Naive thymus-derived CD8-positive, alpha-beta T cell (primary cell): ENCODE measurements around the gene COBL. TPM values are rescaled to one million over a fixed set of nuclear protein-coding genes. Genes with fewer than 3 reads are reported as not detected.

Experiments
- ATAC-seq, 2 donors: fragments of 150-1000 bp; cut with Tn5 transposase in 1 of 2; sonication (Bioruptor Pico), chemical (Tn5 transposase) in 1 of 2; 1 replicate in 1 of 2; 2 replicates in 1 of 2; pipeline ENCODE4 v1.10.0; 2021; ENCODE audit warnings: mild to moderate bottlenecking in 2 of 2, moderate library complexity in 2 of 2
- POLR2A ChIA-PET: fragments of 350-600 bp; sonication (Branson Sonifier 250); formaldehyde crosslinking; loops from one replicate; lab custom pipeline; 2021; ENCODE audit warnings: antibody characterized with exemption; lab: Charles Lee
- DNase-seq, 10 donors: peaks; one replicate each; pipeline versions ENCODE4 v3.0.0 to v3.0.0-alpha.2; 2020 to 2022
- H3K27ac Mint-ChIP-seq, 10 donors: one replicate each; pipeline ENCODE4 v1.8.0; 2020 to 2022; ENCODE audit warnings: mild to moderate bottlenecking in 10 of 10, mixed read lengths in 10 of 10, moderate library complexity in 4 of 10, inconsistent platforms in 1 of 10
- H3K27me3 Mint-ChIP-seq, 5 donors: one replicate each; pipeline ENCODE4 v1.8.0; 2021 to 2022; ENCODE audit warnings: mixed read lengths in 5 of 5
- H3K36me3 Mint-ChIP-seq, 3 donors: one replicate each; pipeline ENCODE4 v1.8.0; 2020 to 2022; ENCODE audit warnings: mixed read lengths in 3 of 3, mild to moderate bottlenecking in 2 of 3, inconsistent platforms in 1 of 3
- H3K4me1 Mint-ChIP-seq, 4 donors: one replicate each; pipeline ENCODE4 v1.8.0; 2021 to 2022; ENCODE audit warnings: mixed read lengths in 4 of 4
- H3K4me3 Mint-ChIP-seq, 10 donors: one replicate each; pipeline ENCODE4 v1.8.0; 2020 to 2022; ENCODE audit warnings: mild to moderate bottlenecking in 10 of 10, mixed read lengths in 10 of 10, moderate library complexity in 6 of 10, inconsistent platforms in 1 of 10
- H3K9me3 Mint-ChIP-seq, 9 donors: one replicate each; pipeline ENCODE4 v1.8.0; 2020 to 2022; ENCODE audit warnings: mixed read lengths in 9 of 9, mild to moderate bottlenecking in 3 of 9, inconsistent platforms in 1 of 9, moderate library complexity in 1 of 9
- polyA plus RNA-seq, 3 donors: library from polyadenylated mRNA; unstranded; fragments of 300-500 nt; fragmentation: Illumina TruSeq; gene quantifications; one replicate each; pipeline ENCODE4 v1.2.3, GENCODE V29; 2021
- total RNA-seq, 8 experiments: library from RNA in 2 of 8; stranded (reverse) in 2 of 8; gene quantifications; one replicate each; pipeline ENCODE4 v1.2.3 and lab custom pipeline; 2021 to 2026

Gene COBL
- total and polyA plus RNA-seq, 5 experiments from 2014 or later: not detected

GRCh38 chr7:51261117-51261835 is 55.3 kb downstream of the COBL start:
- no peaks in the 10 kb centered on the region for H3K36me3 Mint-ChIP-seq
- H3K27me3 Mint-ChIP-seq: peaks cover 4 to 24% (median 6%) of the 10 kb centered on the region in 5 donors
- DNase-seq (no peak), ATAC-seq (no peak)
- no peaks in the 10 kb centered on the region for H3K9me3 Mint-ChIP-seq
- POLR2A ChIA-PET: no interaction called here
- peaks cover 0 to 5% (median under 1%) of the 10 kb centered on the region in 4 donors for H3K4me1 Mint-ChIP-seq
- H3K4me3 Mint-ChIP-seq: no peak overlapping the region
- no peak overlapping the region for H3K27ac Mint-ChIP-seq

- Mint-ChIP-seq H3K27me3 (peaks cover 5 to 24% (median 6%) of the 10 kb centered on the region in 5 donors), H3K4me3 (no peak overlapping the region)
- ATAC-seq: no peak
Observed at GRCh38 chr7:51260516-51260915, 56.1 kb downstream of the COBL start.

GRCh38 chr7:51259766-51260165 is 56.8 kb downstream of the COBL start:
- ATAC-seq: no peak
- H3K27ac Mint-ChIP-seq: no peak overlapping the region
- POLR2A ChIA-PET: no interaction called here
- H3K4me1 Mint-ChIP-seq: peaks cover 0 to 5% (median under 1%) of the 10 kb centered on the region in 4 donors
- H3K4me3 Mint-ChIP-seq: no peak overlapping the region
- no peak for DNase-seq
- H3K36me3 Mint-ChIP-seq: no peaks in the 10 kb centered on the region
- no peaks in the 10 kb centered on the region for H3K9me3 Mint-ChIP-seq
- H3K27me3 Mint-ChIP-seq: peaks cover 5 to 24% (median 6%) of the 10 kb centered on the region in 5 donors

More at GRCh38 chr7:51260516-51260915, 56.1 kb downstream of the COBL start:
- Mint-ChIP-seq H3K27ac (no peak overlapping the region), H3K9me3 (no peaks in the 10 kb centered on the region), H3K36me3 (no peaks in the 10 kb centered on the region), H3K4me1 (peaks cover 0 to 5% (median under 1%) of the 10 kb centered on the region in 4 donors)
- DNase-seq: no peak
- POLR2A ChIA-PET: no interaction called here

GRCh38 chr7:51256916-51257315 is 59.7 kb downstream of the COBL start:
- no peak for ATAC-seq
- DNase-seq: no peak
- POLR2A ChIA-PET: no interaction called here

GRCh38 chr7:51256209-51256781 is 60.3 kb downstream of the COBL start:
- Mint-ChIP-seq H3K27ac (peak overlapping the region in 1 of 10 donors; percentile 29), H3K4me1 (no peaks in the 10 kb centered on the region), H3K27me3 (peaks cover 4 to 14% (median 6%) of the 10 kb centered on the region in 5 donors), H3K36me3 (no peaks in the 10 kb centered on the region), H3K9me3 (no peaks in the 10 kb centered on the region), H3K4me3 (no peak overlapping the region)
- DNase-seq: no peak
- no peak for ATAC-seq
- POLR2A ChIA-PET: no interaction called here

More at GRCh38 chr7:51256916-51257315, 59.7 kb downstream of the COBL start:
- Mint-ChIP-seq H3K4me3 (no peak overlapping the region), H3K36me3 (no peaks in the 10 kb centered on the region), H3K27me3 (peaks cover 5 to 17% (median 8%) of the 10 kb centered on the region in 5 donors), H3K4me1 (peaks cover 0 to 2% (median 0%) of the 10 kb centered on the region in 4 donors), H3K9me3 (no peaks in the 10 kb centered on the region), H3K27ac (no peak overlapping the region)

- H3K4me3 Mint-ChIP-seq: no peak overlapping the region
- ATAC-seq (no peak), DNase-seq (no peak)
- H3K36me3 Mint-ChIP-seq: no peaks in the 10 kb centered on the region
- no peak overlapping the region for H3K27ac Mint-ChIP-seq
- H3K4me1 Mint-ChIP-seq: no peaks in the 10 kb centered on the region
- peaks cover 0 to 8% (median 6%) of the 10 kb centered on the region in 5 donors for H3K27me3 Mint-ChIP-seq
- H3K9me3 Mint-ChIP-seq: no peaks in the 10 kb centered on the region
- POLR2A ChIA-PET: no interaction called here
Observed at GRCh38 chr7:51255536-51256208, 60.9 kb downstream of the COBL start.

- Mint-ChIP-seq H3K36me3 (no peaks in the 10 kb centered on the region), H3K9me3 (no peaks in the 10 kb centered on the region), H3K27me3 (peaks cover 0 to 6% (median 4%) of the 10 kb centered on the region in 5 donors), H3K4me3 (no peak overlapping the region), H3K4me1 (no peaks in the 10 kb centered on the region), H3K27ac (no peak overlapping the region)
- ATAC-seq: no peak
- DNase-seq: no peak
- POLR2A ChIA-PET: no interaction called here
Observed at GRCh38 chr7:51255036-51255435, 61.6 kb downstream of the COBL start.

- no peak for DNase-seq
- Mint-ChIP-seq H3K4me3 (no peak overlapping the region), H3K27me3 (peaks cover 0 to 4% (median 2%) of the 10 kb centered on the region in 5 donors), H3K9me3 (no peaks in the 10 kb centered on the region), H3K4me1 (no peaks in the 10 kb centered on the region), H3K36me3 (no peaks in the 10 kb centered on the region), H3K27ac (no peak overlapping the region)
- no peak for ATAC-seq
- POLR2A ChIA-PET: no interaction called here
Observed at GRCh38 chr7:51253157-51253556, 63.5 kb downstream of the COBL start.

- no peak overlapping the region for H3K4me3 Mint-ChIP-seq
- POLR2A ChIA-PET: no interaction called here
- ATAC-seq: no peak
Observed at GRCh38 chr7:51251290-51251689, 65.3 kb downstream of the COBL start.

GRCh38 chr7:51250512-51250911 is 66.1 kb downstream of the COBL start:
- ATAC-seq: no peak
- H3K27ac Mint-ChIP-seq: no peak overlapping the region
- no peaks in the 10 kb centered on the region for H3K36me3 Mint-ChIP-seq
- POLR2A ChIA-PET: no interaction called here
- H3K4me3 Mint-ChIP-seq: no peak overlapping the region
- H3K9me3 Mint-ChIP-seq: no peaks in the 10 kb centered on the region
- peaks cover 0 to 4% (median 3%) of the 10 kb centered on the region in 5 donors for H3K27me3 Mint-ChIP-seq
- no peaks in the 10 kb centered on the region for H3K4me1 Mint-ChIP-seq
- no peak for DNase-seq

More at GRCh38 chr7:51251290-51251689, 65.3 kb downstream of the COBL start:
- Mint-ChIP-seq H3K27ac (no peak overlapping the region), H3K9me3 (no peaks in the 10 kb centered on the region), H3K27me3 (peaks cover 0 to 4% (median 3%) of the 10 kb centered on the region in 5 donors), H3K36me3 (no peaks in the 10 kb centered on the region), H3K4me1 (no peaks in the 10 kb centered on the region)
- no peak for DNase-seq

GRCh38 chr7:51249991-51250390 is 66.6 kb downstream of the COBL start:
- POLR2A ChIA-PET: no interaction called here
- peaks cover 0 to under 1% (median 0%) of the 10 kb centered on the region in 4 donors for H3K4me1 Mint-ChIP-seq
- DNase-seq (no peak), ATAC-seq (no peak)
- peaks cover 0 to 5% (median 3%) of the 10 kb centered on the region in 5 donors for H3K27me3 Mint-ChIP-seq
- H3K36me3 Mint-ChIP-seq: no peaks in the 10 kb centered on the region
- H3K4me3 Mint-ChIP-seq: no peak overlapping the region
- no peaks in the 10 kb centered on the region for H3K9me3 Mint-ChIP-seq
- H3K27ac Mint-ChIP-seq: no peak overlapping the region

GRCh38 chr7:51249187-51249945 is 67.2 kb downstream of the COBL start:
- Mint-ChIP-seq H3K27ac (no peak overlapping the region), H3K36me3 (no peaks in the 10 kb centered on the region), H3K27me3 (peaks cover 0 to 9% (median 3%) of the 10 kb centered on the region in 5 donors), H3K4me1 (peaks cover 0 to 2% (median 0%) of the 10 kb centered on the region in 4 donors), H3K4me3 (no peak overlapping the region), H3K9me3 (no peaks in the 10 kb centered on the region)
- no peak for DNase-seq
- POLR2A ChIA-PET: no interaction called here
- ATAC-seq: no peak
